HG03196 (cell line): ENCODE data around the gene GNG7.

Experiments
- ATAC-seq: cut with Tn5 transposase; IDR thresholded peaks from one replicate; pipeline ENCODE4 v1.9.1; 2021; ENCODE audit not compliant: unreplicated experiment

The GNG7 gene

DNA sequence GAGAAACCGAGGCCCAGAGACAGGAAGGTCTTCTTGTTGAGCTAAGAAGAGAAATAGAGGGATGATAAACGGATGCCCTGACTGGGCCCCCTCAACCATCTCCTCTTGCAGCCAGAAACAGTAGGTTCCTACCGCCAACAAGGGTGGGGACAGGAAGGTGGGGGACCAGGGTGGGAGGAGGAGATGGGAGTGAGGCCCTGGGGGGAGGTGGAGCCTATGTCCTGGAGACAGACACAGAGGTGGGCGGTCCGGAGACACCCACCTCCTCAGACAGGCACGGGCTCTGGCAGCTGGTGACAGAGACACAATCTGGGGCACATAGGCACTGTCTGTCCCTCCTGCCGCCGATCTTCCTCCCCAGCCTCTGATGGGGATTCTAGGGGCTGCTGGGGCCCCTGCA is 209.6 kb downstream of the GNG7 start:
- ATAC-seq, result no peak

DNA sequence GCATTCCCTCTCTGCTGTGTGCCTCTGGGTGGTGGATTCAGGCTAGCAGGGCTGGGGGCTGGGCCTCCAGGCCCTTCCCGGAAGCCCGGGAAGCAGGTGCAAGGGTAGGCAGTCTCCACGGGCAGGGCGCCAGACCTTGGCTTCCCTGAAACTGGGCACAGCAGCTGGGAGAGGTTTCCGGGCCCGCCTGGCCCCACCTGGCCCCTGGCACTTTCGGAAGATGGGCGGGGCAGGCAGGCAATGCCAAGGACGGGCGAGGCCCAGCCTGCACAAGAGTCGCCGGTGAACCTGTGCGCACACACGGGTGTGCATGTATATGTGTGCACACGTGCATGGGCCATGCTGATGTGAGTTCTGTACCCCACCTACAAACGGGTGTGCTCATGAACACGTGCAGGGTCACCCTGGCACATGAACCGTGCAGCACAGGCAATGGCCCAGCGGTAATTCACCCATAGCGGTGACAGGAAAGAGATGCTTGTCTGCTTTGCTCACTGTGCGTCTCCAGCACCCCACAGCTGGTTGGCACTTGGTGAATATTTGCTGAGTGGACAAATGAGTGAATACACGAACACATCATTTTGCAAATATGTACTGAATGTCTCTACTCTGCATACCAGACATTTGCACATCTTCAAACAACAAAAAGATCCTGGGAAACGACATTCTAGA is 211.2 kb downstream of the GNG7 start:
- no peak for ATAC-seq

DNA sequence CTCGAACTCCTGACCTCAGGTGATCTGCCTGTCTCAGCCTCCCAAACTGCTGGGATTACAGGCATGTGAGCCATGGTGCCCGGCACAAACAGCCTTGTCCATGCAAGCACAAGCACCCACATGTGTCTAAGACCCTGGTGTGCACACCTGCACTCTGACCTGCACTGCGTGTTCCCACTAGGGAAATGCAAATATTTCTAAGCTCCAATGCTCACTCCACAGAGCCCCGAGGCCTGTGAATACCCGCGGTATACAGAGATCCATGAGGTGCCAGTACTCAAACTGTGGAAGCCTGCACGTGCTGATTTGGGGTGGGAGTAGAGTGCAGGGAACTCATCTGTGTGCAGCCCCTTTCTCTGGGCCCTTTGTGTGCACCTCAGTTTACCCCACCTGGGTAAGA is 211.8 kb downstream of the GNG7 start:
- ATAC-seq, result no peak

DNA sequence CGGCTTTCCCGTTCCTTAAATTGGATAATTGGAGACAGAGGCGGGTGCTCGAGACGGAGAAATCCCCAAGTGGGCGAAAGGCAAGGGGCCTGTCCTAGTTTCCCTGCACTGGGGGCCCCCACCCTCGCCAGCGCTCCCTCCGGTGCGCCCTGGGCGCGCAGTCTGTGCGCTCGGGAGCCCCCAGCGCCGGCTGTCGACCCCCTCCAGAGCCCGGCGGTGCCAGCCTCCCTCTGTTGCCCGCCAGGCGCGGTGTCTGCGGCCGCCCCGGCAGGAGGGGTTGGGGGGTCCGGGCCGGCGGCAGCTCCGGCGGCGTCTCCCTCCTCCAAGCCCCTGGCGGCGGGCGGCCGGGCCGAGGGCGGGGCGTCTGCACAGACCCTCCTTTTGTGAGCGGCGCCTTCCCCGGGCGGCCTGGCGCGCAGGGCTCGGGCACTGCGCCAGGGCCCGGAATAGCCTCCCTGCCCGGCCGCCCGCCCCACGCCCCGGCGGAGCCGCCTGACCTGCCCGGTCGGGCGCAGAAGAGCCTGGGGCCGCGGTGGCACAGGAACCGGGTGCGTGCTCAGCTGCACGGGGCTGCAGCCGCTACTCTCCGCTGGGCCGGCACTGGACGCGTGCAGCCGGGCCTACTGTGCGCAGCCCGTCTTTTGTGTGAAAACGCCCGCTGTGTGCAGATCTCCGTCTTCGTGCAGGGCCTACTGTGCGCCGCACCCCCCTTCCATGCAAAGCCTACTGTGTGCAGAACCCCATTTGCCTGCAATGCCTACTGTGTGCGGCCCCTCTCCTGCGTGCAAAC is 213.4 kb downstream of the GNG7 start:
- ATAC-seq, result no peak

DNA sequence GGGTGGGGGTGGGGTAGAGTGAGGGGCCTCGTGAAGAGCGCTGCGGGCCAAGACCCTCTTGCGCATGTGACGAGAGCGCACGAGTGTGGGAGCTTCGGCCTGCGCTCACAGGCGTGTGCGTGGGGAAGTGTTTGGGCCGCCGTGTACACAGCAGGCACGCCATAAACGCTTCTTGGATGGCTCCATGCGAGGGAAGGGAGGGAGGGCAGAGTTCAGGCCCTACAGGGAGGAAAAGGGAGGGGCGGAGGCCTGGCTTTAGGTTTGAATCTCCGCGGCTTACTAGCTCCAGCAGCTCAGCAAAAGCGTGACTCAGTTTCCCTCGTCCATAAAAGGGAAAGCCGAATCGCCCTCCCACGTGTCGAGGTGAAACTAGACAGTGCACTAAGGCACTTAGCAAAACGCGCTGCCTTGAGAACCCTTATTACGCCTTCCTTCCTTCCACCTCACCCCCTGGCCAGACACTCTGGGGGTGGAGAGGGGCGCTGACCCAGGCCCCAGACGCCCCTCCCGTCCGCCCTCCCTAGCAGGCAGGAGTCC is 214.0 kb downstream of the GNG7 start:
- ATAC-seq, result no peak

DNA sequence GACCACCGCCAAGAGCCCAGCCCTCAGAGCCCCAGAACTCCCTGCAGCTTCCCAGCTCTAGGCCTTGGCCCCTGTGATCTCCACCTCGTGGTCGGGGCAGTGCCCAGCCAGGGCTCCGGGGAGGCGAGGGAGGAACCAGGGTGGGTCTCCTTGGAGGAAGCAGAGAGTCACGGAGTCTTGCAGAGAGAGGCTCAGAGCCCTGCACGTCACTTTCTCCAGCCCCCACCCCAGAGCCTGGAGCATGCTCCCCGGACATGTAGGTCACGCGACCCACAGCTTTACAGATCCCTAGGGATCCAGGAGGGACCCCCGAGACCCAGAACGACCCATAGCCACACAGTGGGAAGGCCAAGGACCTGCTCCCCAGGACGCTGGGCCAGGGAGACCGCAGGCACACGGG is 214.7 kb downstream of the GNG7 start:
- ATAC-seq, result no peak

DNA sequence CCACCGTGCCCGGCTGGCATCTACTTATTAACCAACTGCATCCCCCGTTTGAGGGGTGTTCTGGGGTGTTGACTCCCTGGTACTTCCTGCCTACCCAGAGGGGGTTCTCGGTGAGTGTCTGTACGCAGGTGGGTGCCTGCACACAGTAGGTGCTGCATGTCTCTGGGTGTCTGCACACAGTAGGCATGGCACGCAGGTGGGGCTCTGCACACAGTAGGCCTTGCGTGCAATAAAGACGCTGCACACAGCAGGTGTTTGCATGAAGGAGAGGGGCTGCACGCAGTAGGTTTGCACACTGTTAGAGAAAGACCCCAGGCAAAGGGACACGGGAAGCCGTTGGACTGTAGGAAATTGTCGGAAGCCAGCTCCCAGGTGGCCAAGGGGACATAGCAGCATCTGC is 215.4 kb downstream of the GNG7 start:
- no peak for ATAC-seq

DNA sequence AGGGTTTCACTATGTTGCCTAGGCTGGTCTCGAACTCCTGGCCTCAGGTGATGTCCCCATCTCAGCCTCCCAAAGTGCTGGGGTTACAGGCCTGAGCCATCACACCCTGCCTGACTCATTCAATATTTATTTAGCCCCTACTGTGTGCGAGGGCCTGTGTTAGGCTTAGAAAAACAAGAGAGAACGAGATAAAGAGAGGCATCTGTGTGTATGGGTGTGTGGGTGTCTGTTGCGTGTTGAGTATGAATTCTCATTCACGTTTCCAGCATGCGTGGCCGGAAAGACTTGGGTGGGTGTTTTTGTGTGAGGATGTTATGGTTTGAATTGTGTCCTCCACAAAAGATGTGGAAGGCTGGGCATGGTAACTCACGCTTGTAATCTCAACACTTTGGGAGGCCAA is 217.1 kb downstream of the GNG7 start:
- no peak for ATAC-seq

DNA sequence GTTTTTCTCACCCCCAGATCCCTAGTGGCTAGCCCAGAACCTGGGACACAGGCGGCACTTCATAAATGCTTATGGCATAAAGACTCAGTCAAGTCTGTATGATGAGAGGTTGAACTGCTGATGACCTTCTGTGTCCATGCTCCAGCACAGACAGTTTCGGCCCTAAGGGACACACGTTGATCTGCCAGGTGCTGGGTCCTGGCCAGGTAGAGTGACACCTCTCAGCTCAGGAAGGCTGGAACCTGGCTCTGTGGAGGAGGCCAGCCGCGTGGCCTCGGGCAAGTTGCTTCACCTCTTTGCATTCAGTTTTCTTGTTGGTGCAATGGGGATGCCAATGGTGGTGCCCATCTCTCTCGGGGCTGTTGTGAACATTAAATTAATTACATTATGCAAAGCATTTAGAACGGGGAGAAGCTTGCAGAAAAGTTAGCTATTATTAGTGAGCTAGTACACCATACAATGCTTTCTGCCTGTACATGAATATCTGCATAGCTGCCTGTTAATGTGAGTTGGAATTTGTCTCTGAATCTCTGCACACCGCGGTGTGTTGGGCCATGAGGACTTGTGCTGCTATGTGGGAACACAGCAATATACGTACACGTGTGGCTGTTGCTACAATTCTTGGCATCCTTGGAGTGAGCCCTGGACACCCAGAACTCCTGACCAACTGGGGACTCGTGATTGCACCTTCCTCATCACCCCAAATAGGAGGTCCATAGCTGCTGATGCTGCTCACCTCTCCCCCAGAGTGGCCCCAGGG is 218.1 kb downstream of the GNG7 start:
- ATAC-seq, result no peak

DNA sequence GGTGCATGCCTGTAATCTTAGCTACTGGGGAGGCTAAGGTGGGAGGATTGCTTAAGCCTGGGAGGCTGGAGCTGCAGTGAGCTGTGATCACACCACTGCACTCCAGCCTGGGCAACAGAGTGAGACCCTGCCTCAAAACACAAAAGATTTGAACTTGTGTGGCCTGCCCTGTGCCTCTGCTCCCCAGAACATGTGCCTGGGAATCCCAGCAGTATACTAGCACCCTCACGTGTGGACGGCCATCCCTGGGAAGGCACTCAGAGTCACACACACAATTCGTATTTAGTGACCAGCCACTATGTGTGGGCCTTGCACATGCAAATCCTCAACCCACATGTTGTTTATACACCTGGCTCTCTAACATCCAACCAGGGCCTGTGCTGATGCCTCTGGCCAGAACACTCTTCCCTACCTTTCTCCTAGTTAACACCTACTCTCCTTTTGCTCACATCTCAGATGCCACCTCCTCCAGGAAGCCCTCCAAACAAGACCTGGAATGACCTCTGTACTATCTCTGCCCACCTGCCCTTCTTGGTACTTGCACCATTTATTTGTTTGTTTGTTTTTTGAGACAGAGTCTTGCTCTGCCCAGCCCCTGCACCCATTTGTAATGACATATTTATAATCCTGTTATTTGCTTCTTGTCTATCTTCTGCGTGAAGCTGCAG is 218.9 kb downstream of the GNG7 start:
- no peak for ATAC-seq

DNA sequence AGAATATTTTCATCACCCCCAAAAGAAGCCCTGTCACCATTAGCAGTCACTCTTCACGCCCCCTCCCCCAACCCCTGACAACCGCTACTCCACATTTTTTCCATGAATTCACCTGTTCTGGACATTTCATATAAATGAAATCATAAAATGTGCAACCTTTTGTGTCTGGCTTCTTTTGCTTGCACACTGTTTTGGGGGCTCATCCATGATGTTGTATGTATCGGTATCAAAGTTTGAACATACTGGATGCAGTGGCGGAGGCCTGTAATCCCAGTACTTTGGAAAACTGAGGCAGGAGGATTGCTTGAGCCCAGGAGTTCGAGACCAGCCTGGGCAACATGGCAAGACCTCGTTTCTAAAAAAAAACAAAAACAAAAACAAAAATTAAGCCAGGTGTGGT is 219.4 kb downstream of the GNG7 start:
- ATAC-seq, result no peak

DNA sequence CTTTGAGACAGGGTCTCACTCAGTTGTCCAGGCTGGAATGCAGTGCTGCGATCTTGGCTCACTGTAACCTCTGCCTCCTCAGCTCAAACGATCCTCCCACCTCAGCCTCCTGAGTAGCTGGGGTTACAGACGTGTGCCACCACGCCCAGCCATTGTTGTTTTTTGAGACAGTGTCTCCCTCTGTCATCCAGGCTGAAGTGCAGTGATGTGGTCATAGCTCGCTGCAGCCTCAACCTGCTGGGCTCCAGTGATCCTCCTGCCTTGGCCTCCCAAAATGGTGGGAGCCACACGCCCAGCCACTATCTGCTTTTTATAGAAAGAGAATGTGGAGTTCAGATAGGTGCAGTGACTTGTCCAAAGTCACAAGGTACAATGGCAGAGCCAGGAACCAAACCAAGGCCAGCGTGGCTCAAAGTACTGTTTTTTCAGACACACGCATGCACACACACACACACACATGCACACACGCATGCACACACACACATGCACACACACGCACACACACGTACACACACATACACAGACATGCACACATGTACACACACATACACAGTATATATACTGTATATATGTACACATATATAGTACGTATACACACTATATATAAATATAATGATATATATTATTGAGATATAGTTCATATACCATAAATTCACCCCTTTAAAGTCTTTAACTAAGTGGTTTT is 220.0 kb downstream of the GNG7 start:
- ATAC-seq, result no peak

DNA sequence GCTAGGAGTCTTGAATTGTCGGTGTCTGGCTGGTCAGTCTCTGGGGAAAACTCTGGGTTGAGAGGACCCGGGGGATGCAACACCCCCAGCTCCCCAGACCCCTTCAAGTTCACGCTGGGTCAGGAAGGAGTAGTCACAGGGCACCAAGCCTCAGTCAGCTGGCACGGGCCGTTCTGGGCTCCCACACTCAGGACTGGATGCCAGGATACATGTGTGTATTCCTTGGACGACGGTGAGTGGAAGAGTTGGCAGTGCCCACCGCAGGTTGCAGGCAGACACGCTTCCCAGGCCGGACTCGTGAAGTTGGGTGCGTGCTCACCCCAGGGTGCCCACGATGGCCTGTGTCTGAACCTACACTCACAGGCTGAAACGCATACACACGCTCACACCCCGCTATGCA is 221.0 kb downstream of the GNG7 start:
- ATAC-seq, result no peak

DNA sequence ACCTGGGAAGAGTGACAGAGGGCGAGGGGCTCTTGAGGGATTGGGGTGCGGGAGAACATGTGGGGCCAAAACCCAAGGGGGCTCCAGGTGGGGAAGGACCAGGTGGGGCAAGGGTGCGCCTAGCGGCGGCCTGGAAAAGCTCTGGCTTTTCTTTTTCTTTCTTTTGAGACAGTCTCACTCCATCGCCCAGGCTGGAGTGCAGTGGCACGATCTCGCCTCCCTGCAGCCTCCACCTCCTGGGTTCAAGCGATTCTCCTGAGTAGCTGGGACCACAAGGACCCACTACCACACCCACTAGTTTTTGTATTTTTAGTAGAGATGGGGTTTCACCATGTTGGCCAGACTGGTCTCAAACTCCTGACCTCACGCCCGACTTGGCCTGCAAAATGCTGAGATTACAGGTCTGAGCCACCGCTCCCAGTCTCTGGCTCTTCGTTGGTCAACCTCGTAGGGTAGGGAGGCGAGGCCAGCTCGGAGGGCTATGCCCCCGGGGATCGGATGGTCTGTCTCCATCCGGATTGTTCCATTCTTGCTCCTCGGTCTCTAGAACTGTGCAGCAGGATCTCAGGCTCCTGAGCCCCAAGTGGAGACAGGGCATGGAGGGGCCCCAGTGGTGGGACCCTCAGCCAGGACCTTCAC is 222.8 kb downstream of the GNG7 start:
- ATAC-seq, result no peak

DNA sequence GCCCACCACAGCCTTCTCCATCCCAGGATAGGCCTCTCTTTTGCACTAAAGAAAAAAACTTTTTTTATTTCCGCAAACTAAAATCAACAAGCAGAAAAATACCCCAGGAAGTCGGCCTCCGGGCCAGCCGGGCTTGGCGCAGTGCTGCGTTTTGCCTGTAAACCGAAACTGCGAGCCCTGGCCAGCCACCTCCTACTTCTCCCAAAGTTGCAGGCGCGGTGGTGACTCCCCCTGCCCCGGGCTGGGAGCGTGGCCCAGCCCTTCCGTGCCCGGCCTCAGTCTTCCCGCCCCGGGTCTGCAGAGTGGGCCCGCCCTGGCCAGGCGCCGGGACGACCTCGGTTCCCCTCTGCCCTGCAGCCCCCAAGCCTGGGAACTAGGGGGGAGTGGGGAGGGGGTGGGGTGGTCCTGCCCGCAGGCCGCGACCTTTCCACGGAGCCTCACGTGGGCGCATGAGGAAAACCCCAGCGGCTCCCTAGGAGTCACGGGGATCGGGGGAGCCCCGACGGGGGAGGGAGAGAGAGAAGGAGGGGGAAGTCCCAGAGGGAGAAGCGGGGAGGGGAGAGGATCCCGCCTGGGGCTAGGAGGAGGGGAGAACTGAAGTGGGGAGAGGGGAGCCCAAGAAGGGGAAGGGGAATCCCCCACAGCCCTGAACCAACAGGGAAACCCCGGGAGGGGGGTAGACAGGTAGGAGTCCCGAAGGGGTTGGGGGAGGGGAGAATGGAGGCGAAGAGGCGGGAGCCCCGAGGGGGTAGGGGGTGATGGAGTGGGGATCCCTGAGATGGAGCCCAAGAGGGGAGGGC is 223.5 kb downstream of the GNG7 start:
- no peak for ATAC-seq

DNA sequence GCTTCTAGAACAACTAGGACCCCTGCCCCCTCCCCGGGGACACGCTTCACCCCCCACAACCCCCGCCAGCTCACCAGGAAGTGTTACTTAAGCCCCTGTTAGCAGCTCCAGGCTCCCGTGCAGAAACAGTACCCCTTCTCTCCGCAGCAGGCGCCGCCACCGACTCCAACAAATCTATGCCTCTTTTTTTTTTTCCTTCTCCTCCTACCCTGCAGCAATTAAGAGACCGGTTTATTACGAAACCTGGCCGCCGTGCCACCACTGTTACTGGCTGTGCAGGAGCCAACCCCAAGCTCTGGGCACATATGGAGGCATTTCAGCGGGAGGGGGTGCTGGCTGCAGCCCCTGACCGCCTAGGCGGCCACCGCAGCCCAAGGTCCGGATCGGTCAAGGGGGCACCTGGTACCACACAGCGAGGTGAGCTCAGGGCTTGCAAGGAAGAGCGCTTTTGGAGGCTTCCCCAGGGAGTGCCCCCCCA is 224.2 kb downstream of the GNG7 start:
- ATAC-seq, result no peak

DNA sequence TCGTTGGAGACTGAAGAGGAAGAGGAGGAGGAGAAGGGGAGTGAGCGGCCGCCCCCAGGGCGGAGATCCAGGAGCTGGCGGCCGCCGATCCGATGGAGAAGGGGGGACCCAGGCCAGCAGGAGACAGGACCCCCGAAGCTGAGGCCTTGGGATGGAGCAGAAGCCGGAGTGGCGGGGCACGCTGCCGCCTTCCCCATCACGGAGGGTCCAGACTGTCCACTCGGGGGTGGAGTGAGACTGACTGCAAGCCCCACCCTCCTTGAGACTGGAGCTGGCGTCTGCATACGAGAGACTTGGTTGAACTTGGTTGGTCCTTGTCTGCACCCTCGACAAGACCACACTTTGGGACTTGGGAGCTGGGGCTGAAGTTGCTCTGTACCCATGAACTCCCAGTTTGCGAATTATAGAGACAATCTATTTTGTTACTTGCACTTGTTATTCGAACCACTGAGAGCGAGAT is 224.7 kb downstream of the GNG7 start:
- no peak for ATAC-seq

DNA sequence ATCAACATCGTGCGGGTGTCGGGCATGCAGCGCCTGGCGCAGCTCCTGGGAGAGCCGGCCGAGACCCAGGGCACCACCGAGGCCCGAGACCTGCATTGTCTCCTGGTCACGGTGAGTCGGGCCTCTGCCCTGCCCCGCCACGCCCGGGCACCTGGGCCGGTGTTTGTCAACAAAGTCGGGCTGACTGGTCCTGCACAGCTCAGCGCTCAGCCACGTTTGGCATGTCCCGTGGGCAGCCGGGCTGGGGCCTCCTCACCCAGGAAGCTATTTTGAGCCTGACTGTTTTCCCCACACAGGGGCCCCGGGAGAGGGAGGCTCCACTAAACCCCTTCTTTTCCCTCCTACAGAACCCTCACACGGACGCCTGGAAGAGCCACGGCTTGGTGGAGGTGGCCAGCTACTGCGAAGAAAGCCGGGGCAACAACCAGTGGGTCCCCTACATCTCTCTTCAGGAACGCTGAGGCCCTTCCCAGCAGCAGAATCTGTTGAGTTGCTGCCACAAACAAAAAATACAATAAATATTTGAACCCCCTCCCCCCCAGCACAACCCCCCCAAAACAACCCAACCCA is 225.3 kb downstream of the GNG7 start:
- ATAC-seq, result no peak
